Hypothalamus (tissue), 51 donors: ENCODE measurements around the gene MOCS2.
"Not testable (repeated sequence)": the region's sequence is repeated elsewhere in the genome, so short reads cannot be mapped to it uniquely, and the experiment has no call there.

Source experiments
- DNase-seq, 51 donors: peaks; one replicate each; lab custom pipeline; 2025; lab: John Stamatoyannopoulos, UW

The MOCS2 gene, protein sequence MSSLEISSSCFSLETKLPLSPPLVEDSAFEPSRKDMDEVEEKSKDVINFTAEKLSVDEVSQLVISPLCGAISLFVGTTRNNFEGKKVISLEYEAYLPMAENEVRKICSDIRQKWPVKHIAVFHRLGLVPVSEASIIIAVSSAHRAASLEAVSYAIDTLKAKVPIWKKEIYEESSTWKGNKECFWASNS

DNA sequence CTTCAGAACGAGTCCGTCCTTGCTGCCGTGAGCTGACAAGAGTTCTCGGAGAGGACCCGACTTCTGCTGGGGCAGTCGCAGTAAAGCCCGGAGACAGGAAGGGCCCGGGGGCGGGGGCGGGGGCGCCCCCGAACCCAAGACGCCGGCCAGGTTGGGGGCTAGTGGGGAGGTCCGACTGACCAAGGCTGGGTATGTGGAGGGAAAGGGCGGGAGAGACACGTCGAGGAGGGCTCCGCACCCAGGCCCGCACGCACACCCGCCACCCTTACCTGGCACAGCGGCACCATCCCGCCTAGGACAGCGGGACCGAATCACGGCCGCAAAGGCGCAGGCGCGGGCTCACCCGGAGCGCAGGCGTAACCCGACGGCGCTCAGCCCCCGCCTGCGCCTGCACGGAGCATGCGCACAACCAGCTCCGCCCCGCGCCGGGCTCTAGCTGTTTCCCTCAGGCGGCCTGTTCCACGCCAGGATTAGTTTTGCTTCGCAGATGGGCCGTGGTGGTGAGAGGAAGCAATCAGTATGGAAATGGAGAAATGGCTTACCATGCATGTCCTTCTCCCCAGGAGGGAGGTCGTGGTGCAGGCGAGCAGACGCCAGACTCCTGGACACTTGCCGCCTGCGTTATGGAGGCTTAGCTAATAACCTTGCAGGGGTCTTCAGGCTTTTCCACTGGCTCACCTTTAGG is at the start of gene MOCS2:
Gene MOCS2, minus strand, starts transcription at position 315 of the 685 bp plus-strand sequence. CDS start 2,583 bp downstream, outside the sequence.
- peak; percentile 27 to 92 (median 82) for DNase-seq

DNA sequence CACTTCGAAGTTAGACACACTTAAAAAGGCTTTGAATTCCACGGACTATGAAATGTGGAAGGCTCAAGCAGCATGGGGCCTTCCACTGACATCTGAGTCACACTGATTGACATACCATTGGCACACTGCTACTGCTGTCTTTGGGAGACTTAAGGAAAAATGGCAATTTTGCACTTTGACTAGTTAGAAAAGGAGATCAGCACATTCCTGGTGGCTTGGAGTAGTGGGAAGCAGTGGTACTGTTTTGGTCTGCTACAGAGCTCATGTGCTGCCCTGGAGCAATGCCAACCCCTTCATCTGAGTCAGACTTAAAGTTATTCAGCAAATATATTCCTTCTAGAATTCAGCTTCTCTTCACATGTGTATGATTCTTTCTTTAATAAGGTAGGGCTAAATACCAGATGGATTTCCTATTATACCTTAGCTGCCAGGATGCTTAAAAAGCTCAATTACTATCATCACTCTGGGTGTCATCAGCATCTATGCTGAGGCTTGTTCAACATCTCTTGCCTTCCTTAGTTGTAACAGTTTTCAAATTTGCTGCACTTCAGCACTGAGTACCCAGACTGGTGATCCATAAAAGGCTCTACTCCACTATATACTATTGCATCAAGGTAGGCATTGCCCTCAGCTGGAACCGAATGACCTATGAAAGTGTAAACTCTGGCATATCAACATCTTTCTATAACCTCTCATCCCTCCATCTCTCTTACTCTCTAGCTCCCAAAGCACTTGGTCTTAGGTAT is 42.3 kb upstream of the MOCS2 start:
- no peak for DNase-seq

DNA sequence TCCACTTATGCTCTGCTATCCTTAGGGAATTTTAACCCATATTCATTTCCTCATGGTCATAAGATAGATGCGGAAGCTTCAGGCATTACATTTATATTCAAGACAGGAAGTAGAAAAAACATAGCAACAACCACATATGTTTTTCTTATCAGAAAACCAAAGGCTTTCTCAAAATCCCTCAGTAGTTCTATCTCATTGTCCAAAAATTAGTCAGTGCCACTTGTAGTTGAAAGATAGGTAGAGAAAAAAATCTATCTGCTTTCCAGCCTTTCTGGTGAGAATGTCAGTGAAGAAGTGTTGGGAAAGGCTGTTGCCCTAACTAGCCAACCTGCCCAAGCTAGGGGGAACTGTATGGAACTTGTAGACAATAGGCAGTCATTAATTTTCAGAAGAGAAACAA is 23.5 kb upstream of the MOCS2 start:
- no peak for DNase-seq

DNA sequence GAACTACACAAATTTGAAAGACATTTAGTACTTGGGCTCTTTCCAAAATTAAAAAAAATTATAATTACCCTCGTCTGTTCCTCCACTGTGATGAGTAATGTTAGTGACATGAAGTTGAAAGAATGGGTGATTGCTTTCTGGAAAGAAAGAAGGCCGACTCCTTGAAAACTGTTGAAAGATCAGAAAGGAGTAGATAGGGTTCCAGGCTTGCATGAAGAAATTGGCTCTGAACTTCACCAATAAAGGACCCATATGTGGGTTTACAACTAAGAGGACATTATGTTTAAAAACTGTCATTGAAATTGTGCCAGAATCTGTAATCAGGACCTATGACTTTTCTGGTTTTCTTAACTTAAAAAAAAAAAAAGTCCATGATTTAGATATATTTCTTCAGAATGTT is 20.7 kb upstream of the MOCS2 start:
- DNase-seq, result no peak

DNA sequence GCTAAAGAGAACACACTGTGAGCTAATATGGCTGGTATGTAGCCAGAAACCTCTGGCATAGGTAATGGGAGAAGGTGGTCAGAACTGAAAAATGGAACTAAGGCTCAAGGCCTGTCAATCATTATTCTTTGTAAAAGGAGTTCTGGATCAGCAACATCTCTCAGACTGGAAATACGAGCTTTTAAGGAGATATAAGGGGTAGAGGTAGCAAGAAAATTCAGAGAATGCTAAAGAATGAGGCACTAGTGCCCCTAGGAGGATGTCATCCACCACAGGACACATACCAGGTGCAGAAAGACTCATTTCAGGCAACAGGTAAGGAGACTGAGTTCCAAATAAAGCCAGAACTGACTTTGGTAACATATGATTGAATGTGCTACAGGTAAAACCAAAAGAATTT is 18.9 kb upstream of the MOCS2 start:
- no peak for DNase-seq

DNA sequence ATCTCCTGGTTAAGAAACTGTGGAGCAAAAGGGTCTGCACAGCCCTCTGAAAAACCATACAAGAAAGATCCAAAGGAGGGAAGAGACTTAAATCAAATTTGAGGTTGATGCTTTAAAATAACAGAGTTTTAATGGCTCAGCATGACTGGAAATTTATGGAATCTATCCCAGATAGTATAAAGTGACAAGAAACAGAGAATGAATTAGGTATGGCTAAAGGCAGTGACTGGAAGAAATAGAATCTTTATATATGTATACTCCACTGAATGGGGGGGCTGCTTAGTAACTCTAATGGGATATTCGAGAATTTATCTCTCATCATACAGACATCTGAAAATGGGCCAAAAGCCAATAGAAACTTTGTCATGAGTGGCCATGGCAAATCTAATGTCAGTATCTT is 17.6 kb upstream of the MOCS2 start:
- DNase-seq, result no peak

DNA sequence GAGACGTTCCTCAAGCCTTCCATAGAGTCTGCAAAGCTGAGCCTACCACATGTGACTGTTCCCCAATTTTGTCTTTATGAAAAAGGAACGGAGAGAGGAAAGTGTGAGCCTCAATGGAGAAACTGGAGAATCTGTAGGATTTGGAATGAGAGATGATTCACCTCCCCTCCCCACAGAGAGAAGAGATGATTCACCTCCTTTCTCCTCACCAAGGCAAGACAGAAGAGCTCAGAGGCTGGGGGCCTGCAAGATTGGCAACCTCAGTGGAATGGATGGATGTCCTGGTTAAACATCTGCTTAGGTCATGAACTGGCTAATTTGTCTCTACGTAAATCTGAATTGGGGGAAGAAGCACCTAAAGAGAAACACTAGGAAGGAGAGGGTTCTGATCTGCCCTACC is 17.0 kb upstream of the MOCS2 start:
- no peak for DNase-seq

DNA sequence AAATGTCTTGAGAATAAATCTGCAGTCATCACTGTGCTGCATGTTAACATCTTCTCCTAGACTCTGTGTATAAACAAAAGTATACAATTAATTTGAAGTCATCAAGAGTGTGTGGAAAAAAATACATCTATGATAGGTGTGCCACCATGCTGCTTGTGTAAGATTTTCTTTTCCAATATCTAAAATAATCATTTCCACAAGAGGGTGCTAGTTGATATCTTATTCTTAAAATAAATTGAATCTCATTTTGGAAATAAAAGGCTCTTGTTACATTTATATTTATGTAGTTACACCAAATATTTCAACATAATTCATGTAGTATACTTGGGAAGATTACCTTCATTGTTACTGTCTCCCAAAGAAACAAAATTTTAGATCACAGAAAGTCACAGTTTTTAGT is 14.1 kb upstream of the MOCS2 start:
- no peak for DNase-seq

DNA sequence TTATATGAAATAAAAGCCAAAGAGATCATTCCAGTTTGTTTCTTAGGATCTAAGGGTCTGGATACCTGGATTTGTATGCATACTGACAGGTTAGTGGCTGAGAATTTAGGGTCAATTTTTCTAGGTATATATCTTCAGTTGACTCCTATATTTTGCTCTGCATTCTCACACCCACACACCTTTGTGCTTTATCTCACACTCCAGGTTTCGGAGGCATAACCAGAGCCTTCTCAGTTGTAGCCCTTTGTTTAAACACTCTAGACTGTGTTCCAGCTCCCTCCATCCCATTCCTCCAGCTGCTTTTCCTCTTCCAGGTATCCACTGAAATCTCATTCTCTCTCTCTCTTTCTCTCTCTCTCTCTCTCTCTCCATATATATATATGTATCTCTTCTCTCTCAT is 10.6 kb upstream of the MOCS2 start:
- no peak for DNase-seq

DNA sequence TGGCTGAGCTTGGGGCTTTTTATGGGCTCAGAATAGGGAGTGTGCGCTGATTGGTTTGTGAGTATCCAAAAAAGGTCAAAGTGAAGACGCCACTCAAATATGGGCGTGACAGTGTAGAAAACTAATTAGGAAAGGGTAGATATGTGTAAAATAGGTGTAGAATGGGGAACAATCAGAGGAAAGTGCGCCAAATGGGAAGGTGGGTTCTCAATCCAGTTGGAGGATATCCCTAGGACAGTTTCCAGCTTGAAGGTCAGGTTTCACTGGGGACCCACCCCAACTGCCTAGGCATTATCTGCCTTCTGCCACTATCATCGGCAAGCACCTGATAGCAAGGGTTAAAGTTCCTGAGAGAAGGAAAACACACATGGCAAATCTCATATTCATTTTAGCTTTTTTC is 9.3 kb upstream of the MOCS2 start:
- DNase-seq, result no peak

DNA sequence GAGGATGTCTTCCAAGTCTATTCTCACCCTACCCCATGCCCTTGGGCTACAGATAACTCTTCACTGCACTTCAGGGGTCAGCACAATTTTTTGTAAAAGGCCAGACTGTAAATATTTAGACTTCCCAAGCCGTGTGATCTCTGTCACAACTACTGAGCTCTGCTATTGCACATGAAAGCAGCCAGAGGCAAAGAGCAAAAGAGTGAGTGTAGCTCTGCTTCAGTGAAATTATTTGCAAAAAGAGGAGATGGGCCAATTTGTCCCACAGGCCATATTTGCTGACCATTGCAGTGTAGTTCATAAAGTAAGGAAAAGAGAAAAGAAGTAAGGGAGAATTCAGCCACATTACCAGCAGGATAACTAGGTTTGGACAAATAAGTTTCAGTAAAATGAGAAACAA is 7.0 kb upstream of the MOCS2 start:
- no peak for DNase-seq

DNA sequence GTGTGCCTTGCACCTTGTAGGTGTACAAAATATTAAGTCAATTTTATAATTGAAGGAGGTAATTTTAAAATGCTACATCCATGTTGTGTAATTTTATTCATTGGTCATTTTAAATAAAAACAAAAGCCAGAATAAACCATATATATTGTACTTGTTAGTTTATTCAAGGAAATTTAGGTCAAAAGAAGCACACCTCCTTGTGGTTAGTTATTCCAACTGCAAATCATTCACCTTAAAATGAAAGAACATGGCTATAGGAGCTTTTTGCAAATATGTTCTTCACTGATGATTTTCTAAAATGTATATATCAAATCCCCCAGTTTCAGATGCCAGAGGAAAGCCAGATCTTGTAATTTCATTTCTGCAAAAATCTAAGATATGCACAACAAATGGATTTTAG is 5.4 kb upstream of the MOCS2 start:
- no peak for DNase-seq

DNA sequence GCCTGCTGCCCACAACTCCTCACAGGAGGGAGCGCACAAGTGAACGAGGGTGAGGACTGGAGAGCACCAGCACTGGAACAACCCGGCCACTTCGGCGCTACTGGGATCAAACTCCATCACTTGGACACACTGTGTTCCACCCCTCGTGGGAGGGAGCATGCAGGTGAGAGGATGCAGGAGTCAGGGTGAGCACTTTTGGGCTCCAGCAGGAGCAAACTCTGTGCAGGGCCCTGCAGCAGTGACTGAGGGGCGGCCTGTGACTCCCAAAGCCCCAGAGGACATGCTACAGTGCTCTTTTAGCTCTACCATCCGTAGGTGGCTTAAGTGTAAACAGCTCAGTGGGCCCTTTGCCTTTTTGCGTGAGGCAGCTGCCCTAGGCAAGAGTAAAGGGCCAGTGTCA is 4.4 kb upstream of the MOCS2 start:
- DNase-seq, result no peak

DNA sequence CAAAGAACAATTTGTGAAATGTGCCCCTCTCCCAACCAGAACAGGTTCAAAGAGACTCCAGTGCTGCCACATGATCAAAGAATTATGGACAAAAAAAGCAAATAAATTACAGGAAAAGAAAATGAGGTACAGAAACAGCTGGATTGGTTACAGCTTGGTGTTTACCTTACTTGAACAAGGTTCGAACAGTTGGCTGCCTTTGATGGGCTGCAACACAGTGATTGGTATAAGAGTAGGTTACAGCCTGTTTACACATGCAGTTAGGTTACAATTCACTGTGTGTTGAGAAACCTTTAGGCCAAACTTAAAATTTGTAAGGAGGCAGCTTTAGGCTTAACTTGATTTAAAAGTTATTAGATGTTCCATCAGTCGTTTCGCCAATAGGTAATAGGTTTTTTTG is 3.4 kb upstream of the MOCS2 start:
- no peak for DNase-seq

DNA sequence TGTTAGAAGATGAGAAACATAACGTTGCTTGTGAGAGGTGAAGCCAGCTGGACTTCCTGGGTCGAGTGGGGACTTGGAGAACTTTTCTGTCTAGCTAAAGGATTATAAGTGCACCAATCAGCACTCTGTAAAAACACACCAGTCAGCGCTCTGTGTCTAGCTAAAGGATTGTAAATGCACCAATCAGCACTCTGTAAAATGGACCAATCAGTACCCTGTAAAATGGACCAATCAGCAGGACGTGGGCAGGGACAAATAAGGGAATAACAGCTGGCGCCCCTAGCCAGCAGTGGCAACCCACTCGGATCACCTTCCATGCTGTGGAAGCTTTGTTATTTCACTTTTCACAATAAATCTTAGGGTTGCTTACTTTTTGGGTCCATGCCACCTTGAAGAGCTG is 2.8 kb upstream of the MOCS2 start:
- DNase-seq, result not testable (repeated sequence)

DNA sequence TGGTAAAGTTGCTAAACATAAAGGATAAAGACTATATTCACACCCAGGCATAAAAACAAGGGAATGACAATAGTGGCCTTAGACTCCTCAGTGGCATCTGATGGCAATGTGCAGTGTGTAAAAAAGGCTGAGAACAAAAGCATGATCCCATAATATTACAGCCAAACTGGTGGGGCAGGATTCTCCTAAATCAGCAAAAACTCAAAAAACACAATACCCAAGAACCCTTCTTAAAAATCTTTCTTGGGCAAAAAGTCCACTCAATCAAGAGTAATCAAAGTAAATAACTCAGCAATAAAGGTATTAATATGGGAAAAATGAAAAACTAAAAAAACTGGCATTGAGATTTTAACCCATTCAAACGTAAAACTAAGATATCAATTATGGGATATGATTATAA is 1.6 kb upstream of the MOCS2 start:
- DNase-seq, result no peak

DNA sequence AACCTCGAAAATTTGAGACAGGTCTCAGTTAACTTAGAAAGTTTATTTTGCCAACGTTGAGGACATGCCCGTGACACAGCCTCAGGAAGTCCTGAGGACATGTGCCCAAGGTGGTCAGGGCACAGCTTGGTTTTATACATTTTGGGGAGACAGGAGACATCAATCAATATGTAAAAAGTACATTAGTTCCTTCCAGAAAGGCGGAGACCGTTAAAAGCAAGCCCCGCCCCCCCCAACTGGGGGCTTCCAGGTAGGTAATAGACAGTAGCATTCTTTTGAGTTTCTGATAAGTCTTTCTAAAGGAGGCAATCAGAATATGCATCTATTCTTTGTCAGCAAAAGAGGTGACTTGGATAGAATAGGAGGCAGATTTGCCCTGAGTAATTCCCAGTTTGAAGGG is 599 bp upstream of the MOCS2 start:
- DNase-seq, result peak in 1 of 51 donors; percentile 0

DNA sequence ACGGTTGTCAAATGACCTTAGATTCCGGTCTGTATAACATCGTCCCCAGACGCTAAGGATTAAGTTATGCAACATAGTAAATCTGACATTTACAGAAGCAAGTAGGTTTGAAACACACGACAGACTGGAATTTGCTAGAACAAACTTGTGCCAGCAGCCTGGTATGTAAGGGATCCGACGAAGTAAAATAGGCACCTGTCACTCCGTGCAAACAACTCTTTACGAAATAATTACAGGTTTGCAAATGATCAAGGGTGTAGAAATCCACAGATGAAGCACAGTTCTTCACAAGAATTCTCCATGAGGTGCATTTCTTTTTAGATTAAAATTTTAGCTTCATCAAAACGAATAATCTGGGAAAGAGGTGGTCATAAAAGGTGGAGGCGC is 508 bp downstream of the MOCS2 start:
- DNase-seq, result peak in 1 of 51 donors; percentile 31

DNA sequence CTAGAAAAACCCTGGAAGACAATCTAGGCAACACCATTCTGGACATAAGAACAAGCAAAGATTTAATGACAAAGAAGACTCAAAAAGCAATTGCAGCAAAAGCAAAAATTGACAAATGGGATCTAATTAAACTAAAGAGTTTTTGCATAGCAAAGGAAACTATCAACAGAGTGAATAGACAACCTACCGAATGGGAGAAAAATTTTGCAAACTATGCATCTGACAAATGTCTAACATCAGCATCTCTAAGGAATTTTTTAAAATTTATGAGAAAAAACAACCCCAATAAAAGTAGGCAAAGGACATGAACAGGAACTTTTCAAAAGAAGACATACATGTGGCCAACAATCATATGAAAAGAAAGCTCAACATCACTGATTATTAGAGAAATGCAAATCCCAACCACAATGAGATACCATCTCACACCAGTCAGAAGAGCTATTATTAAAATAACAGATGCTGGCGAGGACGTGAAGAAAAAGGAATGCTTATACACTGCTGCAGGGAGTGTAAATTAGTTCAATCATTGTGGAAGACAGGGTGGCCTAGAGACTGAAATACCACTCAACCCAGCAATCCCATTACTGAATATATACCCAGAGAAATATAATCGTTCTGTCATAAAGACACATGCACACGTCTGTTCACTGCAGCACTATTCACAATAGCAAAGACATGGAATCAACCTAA is 3.8 kb downstream of the MOCS2 start:
- no peak for DNase-seq

DNA sequence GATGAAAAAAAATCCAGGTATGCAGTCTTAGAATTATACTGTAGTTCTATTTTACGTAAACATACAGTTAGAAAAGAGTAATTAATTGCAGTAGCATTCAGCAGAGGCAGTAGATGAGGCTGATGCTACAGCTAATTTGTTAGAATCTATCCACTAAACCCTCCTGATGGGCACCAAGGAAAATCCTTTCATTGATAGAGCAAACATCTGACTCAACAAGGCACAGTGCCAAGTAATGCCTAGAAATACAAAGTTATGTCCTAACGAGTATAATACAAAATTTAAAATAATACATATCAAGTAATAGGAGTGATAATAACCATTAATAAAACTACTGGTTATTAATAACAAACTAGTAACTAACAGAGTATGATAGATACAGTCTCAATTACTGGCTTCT is 9.0 kb downstream of the MOCS2 start:
- no peak for DNase-seq

DNA sequence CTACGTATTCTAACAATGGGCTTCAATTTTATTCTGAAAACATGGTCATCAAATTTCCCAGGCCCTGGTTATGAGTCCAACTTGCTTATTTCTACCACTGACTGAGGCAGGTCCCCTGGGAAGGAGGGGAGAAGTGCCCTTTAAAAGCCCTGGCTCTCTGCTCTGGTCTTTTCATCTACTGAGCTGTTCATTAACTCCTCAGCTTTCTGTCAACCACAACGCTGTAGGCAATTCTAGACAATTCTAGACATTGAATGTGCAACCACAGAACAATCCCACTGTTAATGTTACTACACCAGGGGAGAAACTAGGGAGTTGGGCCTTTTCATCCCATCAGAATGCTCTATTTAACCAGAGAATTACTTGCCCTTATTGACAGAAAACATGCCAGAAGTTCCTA is 10.0 kb downstream of the MOCS2 start:
- DNase-seq, result no peak
